SK-N-DZ (cell line): ENCODE results near the gene R3HDM4.

Source experiments
- DNase-seq: peaks from one replicate; pipeline ENCODE4 v3.0.0-alpha.2; 2015; ENCODE audit warnings: low spot score

R3HDM4 gene

GRCh38 chr19:917323-918151 is 4.5 kb upstream of the R3HDM4 start, which contains the start of gene KISS1R:
Gene KISS1R (plus strand): TSS chr19:917333. CDS start chr19:917503, 170 bp downstream.
- peak; percentile 74 for DNase-seq

- peak; percentile 55 for DNase-seq
Observed at GRCh38 chr19:916645-917322, 3.8 kb upstream of the R3HDM4 start.

GRCh38 chr19:912181-913079 is 589 bp downstream of the R3HDM4 start:
- DNase-seq, result no peak

- no peak for DNase-seq
Observed at GRCh38 chr19:911197-912033, 1.6 kb downstream of the R3HDM4 start.

GRCh38 chr19:907183-907853 is 5.7 kb downstream of the R3HDM4 start:
- no peak for DNase-seq

- no peak for DNase-seq
Observed at GRCh38 chr19:906480-906879, 6.5 kb downstream of the R3HDM4 start.

- no peak for DNase-seq
Observed at GRCh38 chr19:904545-904944, 8.5 kb downstream of the R3HDM4 start.

GRCh38 chr19:903266-903797 is 9.7 kb downstream of the R3HDM4 start:
- peak; percentile 43 for DNase-seq

- DNase-seq, result no peak
Observed at GRCh38 chr19:902446-903226, 10.4 kb downstream of the R3HDM4 start.

- no peak for DNase-seq
Observed at GRCh38 chr19:902093-902370, 11.0 kb downstream of the R3HDM4 start.

GRCh38 chr19:901216-902092 is 11.6 kb downstream of the R3HDM4 start:
- DNase-seq, result no peak

GRCh38 chr19:900302-901111 is 12.5 kb downstream of the R3HDM4 start:
- no peak for DNase-seq

- DNase-seq, result no peak
Observed at GRCh38 chr19:900043-900301, 13.0 kb downstream of the R3HDM4 start.

- no peak for DNase-seq
Observed at GRCh38 chr19:899336-900042, 13.5 kb downstream of the R3HDM4 start.

- DNase-seq, result peak; percentile 82
Observed at GRCh38 chr19:898663-899062, 14.4 kb downstream of the R3HDM4 start.

- no peak for DNase-seq
Observed at GRCh38 chr19:897442-898039, 15.5 kb downstream of the R3HDM4 start.

- no peak for DNase-seq
Observed at GRCh38 chr19:896999-897398, 16.0 kb downstream of the R3HDM4 start.
